GM18868 (cell line): ENCODE results near the gene SAMMSON.

Source experiments
- ATAC-seq: cut with Tn5 transposase; IDR thresholded peaks from one replicate; pipeline ENCODE4 v1.9.1; 2021; ENCODE audit warnings: mild to moderate bottlenecking, moderate library complexity; ENCODE audit not compliant: unreplicated experiment

SAMMSON gene

GRCh38 chr3:70085613-70086012 lies 86.1 kb downstream of the SAMMSON start:
- no peak for ATAC-seq

GRCh38 chr3:70086336-70086735 lies 86.8 kb downstream of the SAMMSON start:
- no peak for ATAC-seq

GRCh38 chr3:70090322-70090913 lies 90.9 kb downstream of the SAMMSON start:
- peak; percentile 74 for ATAC-seq

GRCh38 chr3:70094197-70094596 lies 94.7 kb downstream of the SAMMSON start:
- ATAC-seq = peak; percentile 25

GRCh38 chr3:70095260-70095659 lies 95.7 kb downstream of the SAMMSON start:
- no peak for ATAC-seq

GRCh38 chr3:70096376-70097066 lies 97.0 kb downstream of the SAMMSON start:
- peak; percentile 85 for ATAC-seq

GRCh38 chr3:70097084-70097483 lies 97.6 kb downstream of the SAMMSON start:
- no peak for ATAC-seq

- ATAC-seq = peak; percentile 73
These were observed 108.5 kb downstream of the SAMMSON start for GRCh38 chr3:70108072-70108471.

- ATAC-seq = no peak
These were observed 109.0 kb downstream of the SAMMSON start for GRCh38 chr3:70108546-70108945.

- ATAC-seq = no peak
These were observed 110.5 kb downstream of the SAMMSON start for GRCh38 chr3:70110066-70110465.

GRCh38 chr3:70111411-70111810 lies 111.9 kb downstream of the SAMMSON start:
- ATAC-seq = no peak

- no peak for ATAC-seq
These were observed 113.2 kb downstream of the SAMMSON start for GRCh38 chr3:70112751-70113150.

GRCh38 chr3:70114431-70114830 lies 114.9 kb downstream of the SAMMSON start:
- no peak for ATAC-seq

- no peak for ATAC-seq
These were observed 120.3 kb downstream of the SAMMSON start for GRCh38 chr3:70119879-70120278.
